H1 (cell line): Measurements from ENCODE around the gene NFASC. TPM values are rescaled to one million over a fixed set of nuclear protein-coding genes. Genes with fewer than 3 reads are reported as not detected.

ENCODE experiments used
- CTCF ChIA-PET: fragments of 300-600 bp; sonication (Branson Sonifier 250); formaldehyde crosslinking; loops from one replicate; lab custom pipeline; 2021; ENCODE audit not compliant: partially characterized antibody; lab: Charles Lee
- POLR2A ChIA-PET: fragments of 300-600 bp; sonication (Branson Sonifier 250); formaldehyde crosslinking; loops from one replicate; lab custom pipeline; 2021; ENCODE audit warnings: inconsistent platforms; ENCODE audit not compliant: partially characterized antibody; lab: Charles Lee
- DNase-seq, 2 experiments: peaks; one replicate each; pipeline versions ENCODE4 v3.0.0 to v3.0.0-alpha.2; 2010 to 2022; ENCODE audit warnings: low spot score in 2 of 2, low read depth in 1 of 2, mixed read lengths in 1 of 2
- FAIRE-seq: peaks from 2 replicates; lab custom pipeline; 2011; peaks lifted over from hg19 to GRCh38; lab: Jason Lieb, UNC
- H2AFZ ChIP-seq: 2 replicates; pipeline ENCODE4 v1.8.1; 2012; ENCODE audit warnings: low read length, inconsistent platforms
- H2AK5ac ChIP-seq: 2 replicates; pipeline ENCODE4 v1.6.1; 2013; ENCODE audit warnings: low read depth, low read length
- H2BK120ac ChIP-seq: replicated peaks from 2 replicates; pipeline ENCODE3; 2013; ENCODE audit warnings: low read depth, low read length, inconsistent platforms
- H2BK12ac ChIP-seq: 2 replicates; pipeline ENCODE4 v1.6.1; 2013; ENCODE audit warnings: low read depth, low read length
- H2BK15ac ChIP-seq: 2 replicates; pipeline ENCODE4 v1.6.1; 2013; ENCODE audit warnings: low read length
- H2BK20ac ChIP-seq: 2 replicates; pipeline ENCODE4 v1.6.1; 2013; ENCODE audit warnings: low read length
- H2BK5ac ChIP-seq: 2 replicates; pipeline ENCODE4 v1.6.1; 2013; ENCODE audit warnings: low read depth, low read length
- H3K14ac ChIP-seq: 2 replicates; pipeline ENCODE4 v1.6.1; 2013; ENCODE audit warnings: inconsistent platforms; ENCODE audit not compliant: insufficient read length
- H3K18ac ChIP-seq: 2 replicates; pipeline ENCODE4 v1.6.1; 2013; ENCODE audit warnings: low read length; ENCODE audit errors: extremely low read depth
- H3K23ac ChIP-seq: 2 replicates; pipeline ENCODE4 v1.6.1; 2013; ENCODE audit warnings: inconsistent platforms; ENCODE audit not compliant: insufficient read length
- H3K23me2 ChIP-seq: 2 replicates; pipeline ENCODE4 v1.6.1; 2013; ENCODE audit warnings: low read depth, low read length
- H3K27ac ChIP-seq: 2 replicates; pipeline ENCODE4 v1.6.1; 2011; ENCODE audit warnings: low read depth, low read length, inconsistent platforms
- H3K27me3 ChIP-seq, 4 experiments: replicated peaks in 1 of 4; 1 replicate in 1 of 4; 2 replicates in 3 of 4; pipeline versions ENCODE4 v1.6.1 to v1.8.1; 2011 to 2013; ENCODE audit warnings: low read length in 3 of 4, mild to moderate bottlenecking in 3 of 4, inconsistent platforms in 2 of 4, mixed read lengths in 2 of 4, moderate library complexity in 1 of 4; ENCODE audit not compliant: control insufficient read depth in 3 of 4, insufficient read depth in 3 of 4; ENCODE audit errors: extremely low read depth in 1 of 4
- H3K36me3 ChIP-seq, 4 experiments: 2 replicates each; pipeline versions ENCODE4 v1.6.1 to v1.8.1; 2011 to 2013; ENCODE audit warnings: mild to moderate bottlenecking in 4 of 4, low read length in 3 of 4, moderate library complexity in 2 of 4, control low read depth in 1 of 4, inconsistent platforms in 1 of 4; ENCODE audit not compliant: insufficient read depth in 4 of 4, control insufficient read depth in 2 of 4
- H3K4ac ChIP-seq: replicated peaks from 2 replicates; pipeline ENCODE3; 2013; ENCODE audit warnings: low read length, low read depth, mixed read lengths, inconsistent platforms; ENCODE audit not compliant: insufficient read length
- H3K4me1 ChIP-seq, 4 experiments: replicated peaks in 1 of 4; 1 replicate in 1 of 4; 2 replicates in 3 of 4; pipeline versions ENCODE4 v1.6.1 to v1.8.1; 2011 to 2013; ENCODE audit warnings: low read length in 3 of 4, inconsistent platforms in 2 of 4, mixed read lengths in 1 of 4; ENCODE audit not compliant: insufficient read depth in 4 of 4, control insufficient read depth in 3 of 4
- H3K4me2 ChIP-seq, 2 experiments: 2 replicates each; pipeline versions ENCODE4 v1.6.1 to v1.8.1; 2011 to 2013; ENCODE audit warnings: low read depth in 2 of 2, low read length in 2 of 2, control low read depth in 1 of 2, inconsistent platforms in 1 of 2, mild to moderate bottlenecking in 1 of 2; ENCODE audit not compliant: insufficient read depth in 1 of 2
- H3K4me3 ChIP-seq, 4 experiments: fragments of 200-600, 300-600 bp in 1 of 4; sonication (generic), shearing (Covaris generic), sonication (Bioruptor Twin) in 1 of 4; 2 replicates each; pipeline versions ENCODE4 v1.5.1 to v1.8.1; 2011 to 2016; ENCODE audit warnings: low read length in 4 of 4, low read depth in 3 of 4, control low read depth in 2 of 4, inconsistent platforms in 2 of 4, mild to moderate bottlenecking in 2 of 4, mixed read lengths in 1 of 4, moderate library complexity in 1 of 4; ENCODE audit not compliant: insufficient read depth in 2 of 4; ENCODE audit errors: extremely low read depth in 1 of 4
- H3K56ac ChIP-seq: replicated peaks from 2 replicates; pipeline ENCODE3; 2013; ENCODE audit warnings: low read depth, mild to moderate bottlenecking, mixed read lengths, low read length, inconsistent platforms; ENCODE audit not compliant: insufficient read length
- H3K79me1 ChIP-seq: 2 replicates; pipeline ENCODE4 v1.6.1; 2013; ENCODE audit warnings: low read depth, low read length, control low read depth
- H3K79me2 ChIP-seq, 2 experiments: 2 replicates each; pipeline versions ENCODE4 v1.6.1 to v1.8.1; 2012 to 2013; ENCODE audit warnings: low read length in 2 of 2, mild to moderate bottlenecking in 2 of 2, inconsistent platforms in 1 of 2; ENCODE audit not compliant: insufficient read depth in 2 of 2, control insufficient read depth in 1 of 2
- H3K9ac ChIP-seq, 4 experiments: replicated peaks in 1 of 4; 1 replicate in 1 of 4; 2 replicates in 3 of 4; pipeline versions ENCODE4 v1.6.1 to v1.8.1; 2011 to 2013; ENCODE audit warnings: low read depth in 3 of 4, low read length in 3 of 4, control low read depth in 2 of 4, mild to moderate bottlenecking in 2 of 4, moderate library complexity in 2 of 4, inconsistent platforms in 1 of 4; ENCODE audit errors: extremely low read depth in 1 of 4
- H3K9me3 ChIP-seq, 2 experiments: 2 replicates each; pipeline versions ENCODE4 v1.6.1 to v1.8.1; 2012 to 2013; ENCODE audit warnings: mild to moderate bottlenecking in 2 of 2, moderate library complexity in 2 of 2, control low read depth in 1 of 2, inconsistent platforms in 1 of 2, low read depth in 1 of 2, low read length in 1 of 2, mixed read lengths in 1 of 2; ENCODE audit not compliant: insufficient read depth in 2 of 2
- H4K20me1 ChIP-seq, 2 experiments: replicated peaks in 1 of 2; 2 replicates each; pipeline versions ENCODE3 to v1.8.1; 2011 to 2013; ENCODE audit warnings: inconsistent platforms in 2 of 2, low read length in 2 of 2, mild to moderate bottlenecking in 1 of 2; ENCODE audit not compliant: insufficient read depth in 2 of 2, control insufficient read depth in 1 of 2
- H4K5ac ChIP-seq: 2 replicates; pipeline ENCODE4 v1.6.1; 2013; ENCODE audit warnings: low read length, low read depth, mixed read lengths, inconsistent platforms; ENCODE audit not compliant: insufficient read length
- H4K8ac ChIP-seq: 2 replicates; pipeline ENCODE4 v1.8.0; 2013; ENCODE audit warnings: mild to moderate bottlenecking, moderate library complexity, low read length, inconsistent platforms; ENCODE audit not compliant: insufficient read depth; ENCODE audit errors: extremely low read depth
- H4K91ac ChIP-seq: replicated peaks from 2 replicates; pipeline ENCODE3; 2013; ENCODE audit warnings: low read length, mixed read lengths, inconsistent platforms; ENCODE audit not compliant: insufficient read length
- BRCA1 ChIP-seq: IDR thresholded peaks from 2 replicates; pipeline ENCODE4 v1.6.1; 2012; ENCODE audit warnings: low read depth, low read length, improper control_type of control experiment
- CBX8 ChIP-seq: fragments of 300-800, 300-1000 bp; sonication (generic); IDR thresholded peaks from 2 replicates; pipeline ENCODE4 v1.7.1; 2016; ENCODE audit warnings: low read depth, low read length, borderline replicate concordance
- CEBPB ChIP-seq: IDR thresholded peaks from 2 replicates; pipeline ENCODE4 v1.6.1; 2012; ENCODE audit warnings: low read depth, low read length
- FOSL1 ChIP-seq: IDR thresholded peaks from 2 replicates; pipeline ENCODE4 v1.6.1; 2011; ENCODE audit warnings: mild to moderate bottlenecking, low read depth, low read length, moderate library complexity; ENCODE audit not compliant: insufficient read depth
- GABPA ChIP-seq: IDR thresholded peaks from 2 replicates; pipeline ENCODE4 v1.6.1; 2011; ENCODE audit warnings: mild to moderate bottlenecking, low read length, moderate library complexity, borderline replicate concordance; ENCODE audit not compliant: insufficient read depth
- HDAC2 ChIP-seq, 2 experiments: fragments of 300-600 bp in 1 of 2; sonication (generic) in 1 of 2; IDR thresholded peaks; 2 replicates each; pipeline ENCODE4 v1.6.1; 2011 to 2012; ENCODE audit warnings: low read depth in 2 of 2, low read length in 2 of 2, mild to moderate bottlenecking in 2 of 2, moderate library complexity in 2 of 2, borderline replicate concordance in 1 of 2, inconsistent platforms in 1 of 2
- HDAC6 ChIP-seq: IDR thresholded peaks from one replicate; pipeline ENCODE4 v1.7.1; 2012; ENCODE audit warnings: low read depth, mild to moderate bottlenecking, inconsistent platforms, low read length, moderate library complexity
- SP1 ChIP-seq: IDR thresholded peaks from 2 replicates; pipeline ENCODE4 v1.6.1; 2011; ENCODE audit warnings: low read depth, low read length
- SP2 ChIP-seq: IDR thresholded peaks from 2 replicates; pipeline ENCODE4 v1.6.1; 2012; ENCODE audit warnings: mild to moderate bottlenecking, low read length, inconsistent platforms
- SP4 ChIP-seq: IDR thresholded peaks from 2 replicates; pipeline ENCODE4 v1.6.1; 2012; ENCODE audit warnings: low read length, inconsistent platforms
- TBP ChIP-seq: IDR thresholded peaks from 2 replicates; pipeline ENCODE4 v1.6.1; 2011; ENCODE audit warnings: low read depth, low read length, improper control_type of control experiment
- TCF12 ChIP-seq: IDR thresholded peaks from 2 replicates; pipeline ENCODE4 v1.6.1; 2011; ENCODE audit warnings: low read depth, mild to moderate bottlenecking, low read length
- TEAD4 ChIP-seq: IDR thresholded peaks from 2 replicates; pipeline ENCODE4 v1.6.1; 2012; ENCODE audit warnings: low read depth, low read length, inconsistent platforms, mixed read lengths
- WGBS, 2 experiments: shearing (Covaris generic) in 1 of 2; methylation state at CpG; one replicate each; pipeline versions ENCODE4 v1.1.6 to v1.1.7; 2013 to 2015; ENCODE audit warnings: low lambda C conversion rate in 2 of 2, mixed read lengths in 2 of 2, inconsistent platforms in 1 of 2, low coverage in 1 of 2, missing lambda C conversion rate in 1 of 2; ENCODE audit not compliant: insufficient replicate concordance in 2 of 2, insufficient coverage in 1 of 2, insufficient read length in 1 of 2; ENCODE audit errors: extremely low coverage in 1 of 2, missing lambda C conversion rate in 1 of 2; 5-methylcytosine and 5-hydroxymethylcytosine counted together
- polyA plus RNA-seq, 7 experiments: library from polyadenylated mRNA; depleted of rRNA in 3 of 7; stranded (reverse) in 5 of 7; unstranded in 2 of 7; fragments of >200 nt in 5 of 7; fragments of 200-250 nt in 2 of 7; gene quantifications; 1 replicate in 5 of 7; 2 replicates in 1 of 7; 4 replicates in 1 of 7; pipeline versions ENCODE4 v1.2.1 to v1.2.3, GENCODE V29; 2011 to 2013; ENCODE audit warnings: missing spikeins in 2 of 7, mixed read lengths in 2 of 7
- total RNA-seq: library from RNA; stranded (reverse); fragmentation: NEBNext Ultra II Directional; extraction: Animal tissue kit (Norgen Biotek cat#: 25700); gene quantifications from 2 replicates; pipeline ENCODE4 v1.2.1, GENCODE V29; 2021

Gene NFASC
- total and polyA plus RNA-seq, 2 of the 8 experiments (the other 6 are each of a cell fraction or from before 2014, with no cell fraction given) = 5.0 to 15.2 TPM

DNA sequence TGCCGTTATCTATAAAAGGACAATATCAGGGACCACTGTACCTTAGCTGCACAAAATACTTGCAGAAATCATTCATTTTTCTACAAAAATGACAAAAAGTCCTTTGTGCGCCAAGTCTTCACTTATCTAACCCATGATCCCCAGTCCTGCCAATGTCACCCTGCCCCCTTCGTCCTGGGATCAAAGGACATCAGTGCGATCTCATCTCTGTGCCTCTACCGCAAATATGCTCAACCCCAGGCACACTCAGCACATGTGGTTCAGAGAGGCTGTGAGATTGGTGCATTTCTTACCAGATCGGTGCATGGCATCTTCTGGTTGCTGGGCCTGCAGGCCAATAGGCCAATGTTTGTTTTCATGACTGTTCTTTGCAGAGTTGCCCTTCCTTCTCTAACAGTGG, 72.8 kb downstream of the NFASC start:
- Histone ChIP-seq H3K56ac (no peak overlapping the region), H3K36me3 (no peaks in the 10 kb centered on the region), H3K4me1 (peaks cover 0 to 3% (median 2%) of the 10 kb centered on the region in 4 experiments; a peak in 2 of 7 replicates), H2BK5ac (no peak overlapping the region), H4K5ac (no peak overlapping the region), H2BK12ac (no peak overlapping the region), H3K23ac (no peak overlapping the region), H3K79me2 (no peaks in the 10 kb centered on the region), H4K20me1 (peaks cover 0 to 2% of the 10 kb centered on the region in 2 experiments), H3K4me2 (no peak overlapping the region), H3K27me3 (no peaks in the 10 kb centered on the region), H3K4me3 (no peak overlapping the region), H2BK20ac (no peak overlapping the region), H3K27ac (no peak overlapping the region), H4K91ac (no peak overlapping the region), H3K79me1 (no peaks in the 10 kb centered on the region), H2AK5ac (no peak overlapping the region), H2AFZ (no peak overlapping the region), H3K9ac (no peak overlapping the region), H3K9me3 (no peaks in the 10 kb centered on the region), H3K14ac (no peak overlapping the region), H2BK120ac (no peak overlapping the region), H3K23me2 (0 out of 2 replicates have a peak, but pooled peaks cover 4% of the 10 kb centered on the region), H4K8ac (no peak overlapping the region), H2BK15ac (no peak overlapping the region), H3K4ac (no peak overlapping the region), H3K18ac (no peak overlapping the region)
- DNase-seq = no peak
- ChIA-PET CTCF (interaction anchor here (1.0 to 11.9 kb wide), 10 partner anchors 8 to 134 kb away, joined by 3 to 278 read pairs (median 28); no protein-coding TSS in a partner anchor), POLR2A (no interaction called here)
- TF ChIP-seq TCF12 (no peak), SP4 (no peak), HDAC6 (no peak), SP1 (no peak), TEAD4 (no peak), GABPA (no peak), TBP (no peak), CEBPB (no peak), FOSL1 (no peak), CBX8 (no peak), HDAC2 (IDR thresholded peaks at IDR 0.05; ENCODE audit: borderline replicate concordance in 1 of 2, low read depth in 2 of 2, low read length in 2 of 2) (no peak), BRCA1 (no peak), SP2 (no peak)
- WGBS, 2 experiments = 84% methylated on average over 6 of the region's 6 CpGs; no CpG with 5 or more reads in 1 of the 2 experiments
- no peak for FAIRE-seq
